H1 (cell line): Measurements from ENCODE around the gene CTNND2.

Experiments
- CBX8 ChIP-seq: fragments of 300-800, 300-1000 bp; sonication (generic); IDR thresholded peaks from 2 replicates; pipeline ENCODE4 v1.7.1; 2016; ENCODE audit warnings: low read depth, low read length, borderline replicate concordance
- CEBPB ChIP-seq: IDR thresholded peaks from 2 replicates; pipeline ENCODE4 v1.6.1; 2012; ENCODE audit warnings: low read depth, low read length
- CTCF ChIP-seq, 3 experiments: IDR thresholded peaks; 1 replicate in 2 of 3; 2 replicates in 1 of 3; pipeline versions ENCODE4 v1.5.1 to v1.6.1; 2011; ENCODE audit warnings: low read length in 3 of 3, mild to moderate bottlenecking in 3 of 3, inconsistent platforms in 2 of 3, low read depth in 1 of 3, moderate library complexity in 1 of 3; ENCODE audit not compliant: insufficient read depth in 1 of 3; ENCODE audit errors: control extremely low read depth in 1 of 3
- EP300 ChIP-seq, 2 experiments: IDR thresholded peaks; 1 replicate in 1 of 2; 2 replicates in 1 of 2; pipeline ENCODE4 v1.6.1; 2011 to 2012; ENCODE audit warnings: low read depth in 2 of 2, low read length in 2 of 2, mild to moderate bottlenecking in 2 of 2, borderline replicate concordance in 1 of 2, inconsistent platforms in 1 of 2, moderate library complexity in 1 of 2
- JUND ChIP-seq: IDR thresholded peaks from 2 replicates; pipeline ENCODE4 v1.6.1; 2011; ENCODE audit warnings: mild to moderate bottlenecking, improper control_type of control experiment, low read length
- POLR2A ChIP-seq, 2 experiments: IDR thresholded peaks; 1 replicate in 1 of 2; 2 replicates in 1 of 2; pipeline ENCODE4 v1.6.1; 2011; ENCODE audit warnings: low read depth in 2 of 2, low read length in 2 of 2, mild to moderate bottlenecking in 2 of 2; ENCODE audit errors: control extremely low read depth in 1 of 2
- SUZ12 ChIP-seq: fragments of 200-600 bp; sonication (generic); IDR thresholded peaks from 2 replicates; pipeline ENCODE4 v1.6.1; 2012; ENCODE audit warnings: mild to moderate bottlenecking, inconsistent platforms, low read length, moderate library complexity, mixed read lengths
- TAF1 ChIP-seq: IDR thresholded peaks from 2 replicates; pipeline ENCODE4 v1.6.1; 2011; ENCODE audit warnings: mild to moderate bottlenecking, low read depth, low read length

- TF ChIP-seq CEBPB (no peak), EP300 (IDR thresholded peaks at IDR 0.05; ENCODE audit: borderline replicate concordance in 1 of 2, low read depth in 2 of 2, low read length in 2 of 2) (no peak), TAF1 (no peak), CBX8 (no peak), POLR2A (IDR thresholded peaks at IDR 0.05; ENCODE audit: control extremely low read depth in 1 of 2, low read depth in 2 of 2, low read length in 2 of 2) (no peak), CTCF (IDR thresholded peaks at IDR 0.05; ENCODE audit: control extremely low read depth in 1 of 3, insufficient read depth in 1 of 3, low read depth in 1 of 3, low read length in 3 of 3) (no peak), JUND (no peak), SUZ12 (no peak)
Measured at GRCh38 chr5:11157132-11157531, 747.1 kb downstream of the CTNND2 start.
